K562 (cell line): ENCODE data around the gene SCUBE2. TPM values are rescaled to one million over a fixed set of nuclear protein-coding genes. Genes with fewer than 3 reads are reported as not detected.

Experiments used
- ATAC-seq: fragments of 200-7000 bp; cut with Tn5 transposase; 3 replicates; pipeline ENCODE4 v1.9.1; 2020; ENCODE audit warnings: moderate library complexity
- BruUV-seq: library from RNA; stranded (reverse); fragments of 400-500 nt; replicated peaks from 2 replicates; lab custom pipeline; 2021; lab: Mats Ljungman, UMichigan
- CTCF ChIA-PET: fragments of 300-600 bp; formaldehyde crosslinking; extraction: SDS; loops from one replicate; lab custom pipeline; 2021; ENCODE audit warnings: low intra/inter-chr PET ratio; lab: Yijun Ruan, JAX
- POLR2A ChIA-PET: fragments of 300-600, 350-650 bp; sonication (Branson Sonifier 250); formaldehyde crosslinking; extraction: SDS; loops from one replicate; lab custom pipeline; 2021; ENCODE audit warnings: antibody characterized with exemption, inconsistent platforms; lab: Yijun Ruan, JAX
- DNase-seq, 4 experiments: peaks; one replicate each; pipeline versions ENCODE4 v3.0.0 to v3.0.0-alpha.2; 2011 to 2018; ENCODE audit warnings: low spot score in 3 of 4, mixed read lengths in 3 of 4; ENCODE audit errors: extremely low read depth in 1 of 4
- FAIRE-seq: peaks from 2 replicates; lab custom pipeline; 2011; peaks lifted over from hg19 to GRCh38; lab: Jason Lieb, UNC
- H2AFZ ChIP-seq: 2 replicates; pipeline ENCODE4 v1.6.0; 2011; ENCODE audit warnings: low read depth, low read length, control low read depth, inconsistent platforms
- H3K27ac ChIP-seq: fragments of 200-600 bp; 3 replicates; pipeline ENCODE4 v1.8.0; 2011; ENCODE audit warnings: low read depth, mild to moderate bottlenecking, control low read depth, inconsistent platforms, low read length, moderate library complexity, mixed read lengths; ENCODE audit errors: extremely low read depth
- H3K27me3 ChIP-seq, 2 experiments: fragments of 300-600 bp in 1 of 2; 2 replicates in 1 of 2; 3 replicates in 1 of 2; pipeline versions ENCODE4 v1.6.0 to v1.8.0; 2011; ENCODE audit warnings: inconsistent platforms in 2 of 2, low read length in 2 of 2, mild to moderate bottlenecking in 1 of 2, mixed read lengths in 1 of 2, moderate library complexity in 1 of 2; ENCODE audit not compliant: control insufficient read depth in 2 of 2, insufficient read depth in 2 of 2
- H3K36me3 ChIP-seq: fragments of 300-600 bp; 3 replicates; pipeline ENCODE4 v1.8.0; 2011; ENCODE audit warnings: mild to moderate bottlenecking, low read length, inconsistent platforms; ENCODE audit not compliant: control insufficient read depth, insufficient read depth
- H3K4me1 ChIP-seq, 2 experiments: fragments of 200-600 bp in 1 of 2; replicated peaks in 1 of 2; 2 replicates in 1 of 2; 3 replicates in 1 of 2; pipeline versions ENCODE4 v1.5.1 to v1.8.0; 2011; ENCODE audit warnings: inconsistent platforms in 2 of 2, low read length in 2 of 2, mild to moderate bottlenecking in 1 of 2, mixed read lengths in 1 of 2, moderate library complexity in 1 of 2; ENCODE audit not compliant: control insufficient read depth in 2 of 2, insufficient read depth in 2 of 2
- H3K4me2 ChIP-seq: 2 replicates; pipeline ENCODE4 v1.6.1; 2011; ENCODE audit warnings: low read length, control low read depth, inconsistent platforms, mixed read lengths; ENCODE audit not compliant: insufficient read depth
- H3K4me3 ChIP-seq: fragments of 200-600 bp; sonication (generic), shearing (Covaris generic); 2 replicates; pipeline ENCODE4 v1.5.1; 2016; ENCODE audit warnings: control low read depth, inconsistent platforms
- H3K79me2 ChIP-seq: fragments of 200-600 bp; 3 replicates; pipeline ENCODE4 v1.8.0; 2011; ENCODE audit warnings: low read length, inconsistent platforms; ENCODE audit not compliant: control insufficient read depth, insufficient read depth
- H3K9ac ChIP-seq, 2 experiments: 2 replicates each; pipeline versions ENCODE4 v1.6.0 to v1.6.1; 2011; ENCODE audit warnings: low read depth in 2 of 2, low read length in 2 of 2, control low read depth in 1 of 2, inconsistent platforms in 1 of 2, mild to moderate bottlenecking in 1 of 2, mixed read lengths in 1 of 2; ENCODE audit not compliant: insufficient read depth in 1 of 2
- H3K9me1 ChIP-seq: one replicate; pipeline ENCODE4 v1.6.0; 2011; ENCODE audit warnings: inconsistent platforms, mild to moderate bottlenecking, low read length, moderate library complexity; ENCODE audit not compliant: control insufficient read depth, insufficient read depth
- H3K9me3 ChIP-seq: replicated peaks from 2 replicates; pipeline ENCODE4 v1.5.1; 2011; ENCODE audit warnings: low read depth, low read length, inconsistent platforms; ENCODE audit not compliant: control insufficient read depth, insufficient read depth
- H4K20me1 ChIP-seq: replicated peaks from 2 replicates; pipeline ENCODE4 v1.6.1; 2011; ENCODE audit warnings: low read length, inconsistent platforms, mixed read lengths; ENCODE audit not compliant: control insufficient read depth, insufficient read depth
- E2F3 ChIP-seq: fragments of 250-450 bp; sonication (Bioruptor Pico); IDR thresholded peaks from 2 replicates; pipeline ENCODE4 v1.4.0; 2020; ENCODE audit warnings: mild to moderate bottlenecking
- MEIS2 ChIP-seq: fragments of 450-650 bp; IDR thresholded peaks from 2 replicates; pipeline ENCODE4 v1.6.1; 2014; ENCODE audit warnings: mild to moderate bottlenecking; ENCODE audit not compliant: partially characterized antibody
- PHF21A ChIP-seq: fragments of 450-650 bp; IDR thresholded peaks from 2 replicates; pipeline ENCODE4 v1.6.1; 2017; ENCODE audit warnings: low read depth, borderline replicate concordance
- SMARCC2 ChIP-seq: fragments of 450-650 bp; IDR thresholded peaks from 2 replicates; pipeline ENCODE4 v1.6.1; 2017; ENCODE audit warnings: antibody characterized with exemption, moderate library complexity, mild to moderate bottlenecking, low read depth
- SMARCE1 ChIP-seq: fragments of 450-650 bp; IDR thresholded peaks from 2 replicates; pipeline ENCODE4 v1.7.1; 2016; ENCODE audit warnings: mild to moderate bottlenecking
- ZNF146 ChIP-seq: IDR thresholded peaks from one replicate; pipeline ENCODE4 v1.6.1; 2018; ENCODE audit warnings: missing compliant biosample characterization; ENCODE audit not compliant: unreplicated experiment
- ZNF165 ChIP-seq: fragments of 250-450 bp; sonication (Bioruptor Pico); IDR thresholded peaks from 2 replicates; pipeline ENCODE4 v1.4.0; 2020; ENCODE audit warnings: borderline replicate concordance
- ZNF444 ChIP-seq: fragments of 250-450 bp; sonication (Bioruptor Pico); IDR thresholded peaks from 2 replicates; pipeline ENCODE4 v1.4.0; 2020; ENCODE audit warnings: mild to moderate bottlenecking, moderate library complexity
- WGBS: fragments of 100-300 bp; shearing (Covaris generic); methylation state at CpG from one replicate; pipeline ENCODE4 v1.1.6; 2016; ENCODE audit warnings: low coverage, mixed read lengths; ENCODE audit not compliant: insufficient coverage; ENCODE audit errors: missing lambda C conversion rate; 5-methylcytosine and 5-hydroxymethylcytosine counted together
- in situ Hi-C: fragments of 300-500 bp; cut with MboI; formaldehyde crosslinking; loops from 4 replicates; pipeline ENCODE4 v1.15.0; 2018; ENCODE audit warnings: inconsistent platforms, mixed read lengths
- intact Hi-C: fragments of 100-400 bp; cut with micrococcal nuclease; formaldehyde crosslinking; loops from 2 replicates; pipeline ENCODE4 v1.14.2; 2022
- polyA plus RNA-seq, 8 experiments: library from polyadenylated mRNA; depleted of rRNA in 4 of 8; stranded (reverse) in 5 of 8; unstranded in 3 of 8; fragments of >200 nt; fragmentation: Nextera tagmentation in 2 of 8; fragmentation: Illumina TruSeq in 1 of 8; extraction: Ambion mirVana in 2 of 8; extraction: Trizol in 1 of 8; gene quantifications; 2 replicates each; pipeline versions ENCODE4 v1.2.1 to v1.2.3, GENCODE V29; 2011 to 2014; ENCODE audit warnings: inconsistent platforms in 1 of 8, missing spikeins in 1 of 8
- total RNA-seq, 7 experiments: library from RNA; depleted of rRNA in 6 of 7; stranded (reverse); fragments of >200 nt in 6 of 7; fragmentation: Illumina TruSeq in 2 of 7; extraction: Trizol in 2 of 7; gene quantifications; 2 replicates each; pipeline versions ENCODE4 v1.2.1 to v1.2.3, GENCODE V29; 2011 to 2021; ENCODE audit warnings: low replicate concordance in 1 of 7
- TF ChIP-seq, protein P1 (sequence below): sonication (generic); formaldehyde crosslinking; IDR thresholded peaks from 2 replicates; pipeline ENCODE4 v1.8.0; 2022; ENCODE audit warnings: missing genetic modification reagents, mild to moderate bottlenecking, borderline replicate concordance
- TF ChIP-seq, protein P2 (sequence below), 2 experiments: fragments of 450-650 bp; IDR thresholded peaks; 2 replicates each; pipeline ENCODE4 v1.6.1; 2018; ENCODE audit warnings: mild to moderate bottlenecking in 2 of 2, low read depth in 1 of 2; ENCODE audit not compliant: partially characterized antibody in 2 of 2

The SCUBE2 gene
- total and polyA plus RNA-seq, 9 of the 15 experiments (the other 6 are each of a cell fraction or from before 2014, with no cell fraction given) = 0.06 to 0.40 (median 0.07) TPM; not detected in 6

DNA sequence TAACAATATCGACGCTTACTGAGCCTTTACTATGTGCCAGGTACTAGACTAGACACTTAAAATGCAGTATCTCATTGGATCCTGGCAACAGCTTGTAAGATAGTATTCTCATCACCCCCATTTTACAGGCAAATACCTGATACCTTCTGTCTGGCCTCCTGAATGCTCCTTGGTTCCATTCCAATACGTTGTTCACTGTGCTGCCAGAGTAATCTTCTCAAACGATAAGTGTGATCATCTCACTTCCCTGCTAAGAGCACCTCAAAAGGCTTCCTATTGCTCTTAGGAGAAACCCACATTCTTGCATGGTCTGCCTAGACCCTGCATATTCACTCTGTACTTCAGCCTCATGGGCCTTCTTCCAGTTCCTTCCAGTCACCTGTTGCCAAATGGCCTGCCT, 86.3 kb downstream of the SCUBE2 start:
- Histone ChIP-seq H3K4me1 (peaks cover 15 to 23% of the 10 kb centered on the region in 2 experiments), H3K27ac (no peak overlapping the region), H3K9me1 (no peaks in the 10 kb centered on the region), H4K20me1 (no peaks in the 10 kb centered on the region; the same call in 1 of the 2 replicates), H3K4me3 (no peak overlapping the region), H3K36me3 (no peaks in the 10 kb centered on the region), H3K27me3 (no peaks in the 10 kb centered on the region; a peak in 2 of 5 replicates), H3K79me2 (peaks cover 4% of the 10 kb centered on the region; the same call in 1 of the 3 replicates), H3K4me2 (no peak overlapping the region), H3K9ac (no peak overlapping the region), H3K9me3 (no peaks in the 10 kb centered on the region), H2AFZ (no peak overlapping the region)
- FAIRE-seq = no peak
- ChIA-PET CTCF (interaction anchor here (0.6 kb wide), 1 partner anchor 690 kb away, joined by 3 read pairs; no protein-coding TSS in a partner anchor), POLR2A (no interaction called here)
- WGBS = 21% methylated on average over 4 of the region's 4 CpGs
- no TSS peak for BruUV-seq
- intact Hi-C loops = no loop called here
- DNase-seq = no peak
- in situ Hi-C loops = no loop called here
- no peak for ATAC-seq
- TF ChIP-seq, protein P1, sequence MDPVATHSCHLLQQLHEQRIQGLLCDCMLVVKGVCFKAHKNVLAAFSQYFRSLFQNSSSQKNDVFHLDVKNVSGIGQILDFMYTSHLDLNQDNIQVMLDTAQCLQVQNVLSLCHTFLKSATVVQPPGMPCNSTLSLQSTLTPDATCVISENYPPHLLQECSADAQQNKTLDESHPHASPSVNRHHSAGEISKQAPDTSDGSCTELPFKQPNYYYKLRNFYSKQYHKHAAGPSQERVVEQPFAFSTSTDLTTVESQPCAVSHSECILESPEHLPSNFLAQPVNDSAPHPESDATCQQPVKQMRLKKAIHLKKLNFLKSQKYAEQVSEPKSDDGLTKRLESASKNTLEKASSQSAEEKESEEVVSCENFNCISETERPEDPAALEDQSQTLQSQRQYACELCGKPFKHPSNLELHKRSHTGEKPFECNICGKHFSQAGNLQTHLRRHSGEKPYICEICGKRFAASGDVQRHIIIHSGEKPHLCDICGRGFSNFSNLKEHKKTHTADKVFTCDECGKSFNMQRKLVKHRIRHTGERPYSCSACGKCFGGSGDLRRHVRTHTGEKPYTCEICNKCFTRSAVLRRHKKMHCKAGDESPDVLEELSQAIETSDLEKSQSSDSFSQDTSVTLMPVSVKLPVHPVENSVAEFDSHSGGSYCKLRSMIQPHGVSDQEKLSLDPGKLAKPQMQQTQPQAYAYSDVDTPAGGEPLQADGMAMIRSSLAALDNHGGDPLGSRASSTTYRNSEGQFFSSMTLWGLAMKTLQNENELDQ (CRISPR knock-in tag) = no peak
- TF ChIP-seq MEIS2 (no peak), SMARCC2 (no peak), ZNF146 (CRISPR knock-in tag) (no peak), ZNF165 (no peak), SMARCE1 (no peak), ZNF444 (no peak), PHF21A (no peak), E2F3 (CRISPR knock-in tag) (no peak)
- TF ChIP-seq, protein P2, sequence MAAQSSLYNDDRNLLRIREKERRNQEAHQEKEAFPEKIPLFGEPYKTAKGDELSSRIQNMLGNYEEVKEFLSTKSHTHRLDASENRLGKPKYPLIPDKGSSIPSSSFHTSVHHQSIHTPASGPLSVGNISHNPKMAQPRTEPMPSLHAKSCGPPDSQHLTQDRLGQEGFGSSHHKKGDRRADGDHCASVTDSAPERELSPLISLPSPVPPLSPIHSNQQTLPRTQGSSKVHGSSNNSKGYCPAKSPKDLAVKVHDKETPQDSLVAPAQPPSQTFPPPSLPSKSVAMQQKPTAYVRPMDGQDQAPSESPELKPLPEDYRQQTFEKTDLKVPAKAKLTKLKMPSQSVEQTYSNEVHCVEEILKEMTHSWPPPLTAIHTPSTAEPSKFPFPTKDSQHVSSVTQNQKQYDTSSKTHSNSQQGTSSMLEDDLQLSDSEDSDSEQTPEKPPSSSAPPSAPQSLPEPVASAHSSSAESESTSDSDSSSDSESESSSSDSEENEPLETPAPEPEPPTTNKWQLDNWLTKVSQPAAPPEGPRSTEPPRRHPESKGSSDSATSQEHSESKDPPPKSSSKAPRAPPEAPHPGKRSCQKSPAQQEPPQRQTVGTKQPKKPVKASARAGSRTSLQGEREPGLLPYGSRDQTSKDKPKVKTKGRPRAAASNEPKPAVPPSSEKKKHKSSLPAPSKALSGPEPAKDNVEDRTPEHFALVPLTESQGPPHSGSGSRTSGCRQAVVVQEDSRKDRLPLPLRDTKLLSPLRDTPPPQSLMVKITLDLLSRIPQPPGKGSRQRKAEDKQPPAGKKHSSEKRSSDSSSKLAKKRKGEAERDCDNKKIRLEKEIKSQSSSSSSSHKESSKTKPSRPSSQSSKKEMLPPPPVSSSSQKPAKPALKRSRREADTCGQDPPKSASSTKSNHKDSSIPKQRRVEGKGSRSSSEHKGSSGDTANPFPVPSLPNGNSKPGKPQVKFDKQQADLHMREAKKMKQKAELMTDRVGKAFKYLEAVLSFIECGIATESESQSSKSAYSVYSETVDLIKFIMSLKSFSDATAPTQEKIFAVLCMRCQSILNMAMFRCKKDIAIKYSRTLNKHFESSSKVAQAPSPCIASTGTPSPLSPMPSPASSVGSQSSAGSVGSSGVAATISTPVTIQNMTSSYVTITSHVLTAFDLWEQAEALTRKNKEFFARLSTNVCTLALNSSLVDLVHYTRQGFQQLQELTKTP (IDR thresholded peaks at IDR 0.05; ENCODE audit: low read depth in 1 of 2, partially characterized antibody in 2 of 2) = no peak
